ENCODE measurements around the gene GBP5. TPM values are rescaled to one million over a fixed set of nuclear protein-coding genes. Genes with fewer than 3 reads are reported as not detected.
"Not testable (repeated sequence)": the region's sequence is repeated elsewhere in the genome, so short reads cannot be mapped to it uniquely, and the experiment has no call there.

Gene GBP5
- polyA plus RNA-seq, 2 of the 4 experiments (the other 2 are of a cell fraction), result 0.04 TPM; not detected in 1

GRCh38 chr1:89302697-89303332 lies 30.2 kb upstream of the GBP5 start:
- Histone ChIP-seq H3K4me3 (no peak overlapping the region), H3K4me1 (no peaks in the 10 kb centered on the region), H3K4me2 (no peak overlapping the region), H3K9me3 (no peaks in the 10 kb centered on the region), H3K27ac (no peak overlapping the region)
- FAIRE-seq, result no peak
- ATAC-seq, result no peak
- WGBS (ENCODE audit: missing lambda C conversion rate), result 62% methylated on average over 6 of the region's 25 CpGs
- POLR2A ChIA-PET, result no interaction called here
- CTCF ChIA-PET, result no interaction called here
- DNase-seq (ENCODE audit: low read depth in 1 of 2, low spot score in 1 of 2), result no peak
- TF ChIP-seq ZC3H11A (IDR thresholded peaks at IDR 0.05), result no peak

GRCh38 chr1:89299739-89300463 lies 27.2 kb upstream of the GBP5 start:
- CTCF ChIA-PET; H3K27ac ChIP-seq; POLR2A ChIA-PET; H3K4me1 ChIP-seq; H3K4me3 ChIP-seq; ATAC-seq; FAIRE-seq; H3K4me2 ChIP-seq; H3K9me3 ChIP-seq; DNase-seq (ENCODE audit: low read depth in 1 of 2, low spot score in 1 of 2): not testable (repeated sequence)
- 25% methylated on average over 3 of the region's 3 CpGs for WGBS (ENCODE audit: missing lambda C conversion rate)

- Histone ChIP-seq H3K9me3 (no peaks in the 10 kb centered on the region), H3K27ac (no peak overlapping the region), H3K4me2 (no peak overlapping the region), H3K4me1 (no peaks in the 10 kb centered on the region), H3K4me3 (no peak overlapping the region)
- no peak for DNase-seq (ENCODE audit: low read depth in 1 of 2, low spot score in 1 of 2)
- ATAC-seq, result no peak
- ChIA-PET CTCF (no interaction called here), POLR2A (no interaction called here)
- no peak for TF ChIP-seq ATOH8 (CRISPR knock-in tag; IDR thresholded peaks at IDR 0.05; ENCODE audit: low read depth)
- no peak for TF ChIP-seq JUNB (IDR thresholded peaks at IDR 0.05)
- TF ChIP-seq ELK1 (IDR thresholded peaks at IDR 0.05; ENCODE audit: low read depth, low read length), result no peak
- TF ChIP-seq HES2 (IDR thresholded peaks at IDR 0.05), result no peak
- TF ChIP-seq POLR2A (IDR thresholded peaks at IDR 0.05; ENCODE audit: low read length), result no peak
- TF ChIP-seq FOSL2 (IDR thresholded peaks at IDR 0.05), result no peak
- no peak for TF ChIP-seq FOSL2 (CRISPR knock-in tag; IDR thresholded peaks at IDR 0.05)
- TF ChIP-seq MAX (IDR thresholded peaks at IDR 0.05), result no peak
- TF ChIP-seq CBX8 (IDR thresholded peaks at IDR 0.05), result no peak
- no peak for TF ChIP-seq KDM5A (IDR thresholded peaks at IDR 0.05)
- no peak for TF ChIP-seq HOXA7 (CRISPR knock-in tag; IDR thresholded peaks at IDR 0.05)
- FAIRE-seq, result no peak
Observed at GRCh38 chr1:89298461-89298860, 25.8 kb upstream of the GBP5 start.

GRCh38 chr1:89295187-89295586 lies 22.5 kb upstream of the GBP5 start:
- no peak for ATAC-seq
- POLR2A ChIA-PET, result no interaction called here
- no peak overlapping the region for H3K4me2 ChIP-seq
- H3K4me1 ChIP-seq, result no peaks in the 10 kb centered on the region
- no peak overlapping the region for H3K27ac ChIP-seq
- FAIRE-seq, result no peak
- WGBS (ENCODE audit: missing lambda C conversion rate), result 27% methylated on average over 1 of the region's 1 CpG
- CTCF ChIA-PET, result no interaction called here
- no peaks in the 10 kb centered on the region for H3K9me3 ChIP-seq
- H3K4me3 ChIP-seq, result no peak overlapping the region
- no peak for DNase-seq (ENCODE audit: low read depth in 1 of 2, low spot score in 1 of 2)
- TF ChIP-seq MAFK (IDR thresholded peaks at IDR 0.05; ENCODE audit: partially characterized antibody), result no peak
- no peak for TF ChIP-seq FOSB (CRISPR knock-in tag; IDR thresholded peaks at IDR 0.05)
- no peak for TF ChIP-seq JUNB (IDR thresholded peaks at IDR 0.05)
- no peak for TF ChIP-seq JUN (IDR thresholded peaks at IDR 0.05)
- TF ChIP-seq MAZ (IDR thresholded peaks at IDR 0.05; ENCODE audit: borderline replicate concordance, low read depth, low read length), result no peak
- TF ChIP-seq EHF (CRISPR knock-in tag; IDR thresholded peaks at IDR 0.05), result no peak
- no peak for TF ChIP-seq PHF8 (IDR thresholded peaks at IDR 0.05; ENCODE audit: borderline replicate concordance, low read depth)
- no peak for TF ChIP-seq TP53 (CRISPR knock-in tag; IDR thresholded peaks at IDR 0.05)
- TF ChIP-seq HES2 (IDR thresholded peaks at IDR 0.05), result no peak
- TF ChIP-seq CEBPB (IDR thresholded peaks at IDR 0.05), result no peak
- TF ChIP-seq NPAS2 (CRISPR knock-in tag; IDR thresholded peaks at IDR 0.05; ENCODE audit: borderline replicate concordance), result no peak
- no peak for TF ChIP-seq CBX8 (IDR thresholded peaks at IDR 0.05)
- TF ChIP-seq NR3C1 (IDR thresholded peaks at IDR 0.05), result no peak
- no peak for TF ChIP-seq REST (IDR thresholded peaks at IDR 0.05)
- no peak for TF ChIP-seq RFX5 (IDR thresholded peaks at IDR 0.05)
- no peak for TF ChIP-seq CHD4 (IDR thresholded peaks at IDR 0.05; ENCODE audit: borderline replicate concordance)
- TF ChIP-seq SREBF2 (IDR thresholded peaks at IDR 0.05), result no peak

Data from A549 (cell line).